Measurements from ENCODE around the gene CCNJL.
"Not testable (repeated sequence)": the region's sequence is repeated elsewhere in the genome, so short reads cannot be mapped to it uniquely, and the experiment has no call there.

Gene CCNJL

DNA sequence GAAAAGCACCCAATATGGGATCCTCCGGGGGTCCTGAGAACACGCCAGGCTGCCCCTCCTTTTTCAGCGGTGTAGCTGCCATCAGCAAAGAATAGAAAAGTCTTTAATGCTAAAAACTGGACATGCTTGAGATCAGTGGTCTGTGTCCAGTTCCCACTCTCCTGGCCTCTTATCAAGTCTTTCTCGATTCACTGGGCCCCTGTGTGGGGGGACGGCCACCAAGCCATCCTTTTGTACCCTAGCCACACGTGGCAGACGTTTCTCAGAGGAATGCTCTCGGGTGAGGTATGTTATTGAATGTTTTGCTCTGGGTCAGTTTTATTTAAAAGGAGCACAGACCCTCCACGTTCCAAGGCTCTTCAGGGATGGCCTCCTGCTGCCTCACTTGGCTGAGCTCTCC lies 59.4 kb downstream of the CCNJL start:
- DNase-seq (ENCODE audit: extremely low read depth, low read depth), result no peak
- TF ChIP-seq, protein P1, sequence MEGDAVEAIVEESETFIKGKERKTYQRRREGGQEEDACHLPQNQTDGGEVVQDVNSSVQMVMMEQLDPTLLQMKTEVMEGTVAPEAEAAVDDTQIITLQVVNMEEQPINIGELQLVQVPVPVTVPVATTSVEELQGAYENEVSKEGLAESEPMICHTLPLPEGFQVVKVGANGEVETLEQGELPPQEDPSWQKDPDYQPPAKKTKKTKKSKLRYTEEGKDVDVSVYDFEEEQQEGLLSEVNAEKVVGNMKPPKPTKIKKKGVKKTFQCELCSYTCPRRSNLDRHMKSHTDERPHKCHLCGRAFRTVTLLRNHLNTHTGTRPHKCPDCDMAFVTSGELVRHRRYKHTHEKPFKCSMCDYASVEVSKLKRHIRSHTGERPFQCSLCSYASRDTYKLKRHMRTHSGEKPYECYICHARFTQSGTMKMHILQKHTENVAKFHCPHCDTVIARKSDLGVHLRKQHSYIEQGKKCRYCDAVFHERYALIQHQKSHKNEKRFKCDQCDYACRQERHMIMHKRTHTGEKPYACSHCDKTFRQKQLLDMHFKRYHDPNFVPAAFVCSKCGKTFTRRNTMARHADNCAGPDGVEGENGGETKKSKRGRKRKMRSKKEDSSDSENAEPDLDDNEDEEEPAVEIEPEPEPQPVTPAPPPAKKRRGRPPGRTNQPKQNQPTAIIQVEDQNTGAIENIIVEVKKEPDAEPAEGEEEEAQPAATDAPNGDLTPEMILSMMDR (IDR thresholded peaks at IDR 0.05; ENCODE audit: low read depth, low read length), result no peak

DNA sequence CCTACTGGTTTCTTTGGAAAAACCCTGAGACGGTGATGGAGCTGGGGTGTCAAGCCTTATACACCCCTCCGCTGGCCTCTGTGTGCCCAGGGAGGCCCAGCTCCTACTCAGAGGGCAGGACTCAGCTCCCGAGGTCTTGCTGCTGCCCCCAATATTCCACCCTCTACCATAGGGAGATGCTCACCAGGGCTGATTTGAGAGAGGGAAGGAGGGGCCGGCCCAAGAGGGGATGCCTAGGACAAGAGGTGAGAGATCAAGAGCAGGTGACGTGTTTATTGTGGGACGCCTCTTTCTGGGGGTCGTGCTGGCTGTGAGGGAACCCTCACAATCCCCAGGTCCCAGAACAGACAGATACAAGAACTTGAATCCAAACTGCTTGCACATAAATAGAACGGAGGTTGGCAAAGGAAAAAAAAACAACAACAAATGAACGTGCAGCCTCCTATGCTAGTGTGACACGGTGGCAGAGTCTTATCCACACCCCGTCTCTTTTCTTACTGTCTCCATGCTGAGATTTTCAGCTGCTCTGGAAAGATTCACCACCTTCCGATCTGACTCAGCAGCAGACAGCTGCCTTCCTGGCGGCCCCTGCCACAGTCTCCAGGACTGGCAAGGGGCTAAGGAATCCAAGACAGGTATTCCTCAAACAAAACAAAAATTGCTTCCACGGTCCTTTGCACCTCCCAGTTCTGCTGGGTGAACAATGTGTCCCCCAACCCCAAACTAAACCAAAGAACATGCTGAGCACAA lies 60.8 kb downstream of the CCNJL start:
- no peak for DNase-seq (ENCODE audit: extremely low read depth, low read depth)
- TF ChIP-seq, protein P1 (IDR thresholded peaks at IDR 0.05; ENCODE audit: low read depth, low read length), result no peak

DNA sequence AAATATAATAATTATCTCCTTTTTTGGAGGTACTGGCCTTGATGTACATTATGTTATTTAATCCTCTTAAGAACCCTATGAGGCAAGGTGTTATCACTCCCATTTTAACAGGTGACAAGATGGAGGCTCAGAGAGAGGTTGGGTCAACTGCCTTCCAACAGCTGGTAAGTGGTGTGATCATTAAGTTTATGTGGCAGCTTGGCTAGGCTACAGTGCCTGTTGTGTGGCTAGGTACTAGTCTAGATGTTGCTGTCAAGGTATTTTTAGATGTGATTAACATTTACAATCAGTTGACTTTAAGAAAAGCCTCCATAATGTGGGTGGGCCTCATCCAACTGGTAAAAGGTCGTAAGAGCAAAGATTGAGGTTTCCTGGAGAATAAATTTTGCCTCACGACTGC lies 61.5 kb downstream of the CCNJL start:
- TF ChIP-seq, protein P1 (IDR thresholded peaks at IDR 0.05; ENCODE audit: low read depth, low read length), result no peak
- no peak for DNase-seq (ENCODE audit: extremely low read depth, low read depth)

GRCh38 chr5:160250226-160250625 lies 62.1 kb downstream of the CCNJL start:
- DNase-seq (ENCODE audit: extremely low read depth, low read depth), result no peak
- TF ChIP-seq, protein P1 (IDR thresholded peaks at IDR 0.05; ENCODE audit: low read depth, low read length), result no peak

DNA sequence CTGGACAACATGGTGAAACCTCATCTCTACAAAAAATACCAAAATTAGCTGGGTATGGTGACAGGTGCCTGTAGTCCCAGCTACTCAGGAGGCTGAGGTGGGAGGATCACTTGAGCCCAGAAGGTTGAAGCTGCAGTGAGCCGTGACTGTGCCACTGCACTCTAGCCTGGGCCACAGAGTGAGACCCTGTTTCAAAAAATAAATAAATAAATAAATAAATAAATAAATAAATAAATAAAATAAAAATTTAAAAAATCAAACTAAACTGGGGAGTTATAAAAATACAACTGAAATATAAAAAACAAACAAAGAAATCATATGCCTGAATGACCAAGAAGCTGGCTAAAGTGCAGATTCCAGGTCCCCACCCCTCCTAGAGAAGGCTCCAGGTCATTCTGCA lies 62.8 kb downstream of the CCNJL start:
- DNase-seq (ENCODE audit: extremely low read depth, low read depth), result not testable (repeated sequence)

- TF ChIP-seq, protein P1 (IDR thresholded peaks at IDR 0.05; ENCODE audit: low read depth, low read length), result no peak
- no peak for DNase-seq (ENCODE audit: extremely low read depth, low read depth)
Measured at GRCh38 chr5:160245506-160246086, 66.8 kb downstream of the CCNJL start.

DNA sequence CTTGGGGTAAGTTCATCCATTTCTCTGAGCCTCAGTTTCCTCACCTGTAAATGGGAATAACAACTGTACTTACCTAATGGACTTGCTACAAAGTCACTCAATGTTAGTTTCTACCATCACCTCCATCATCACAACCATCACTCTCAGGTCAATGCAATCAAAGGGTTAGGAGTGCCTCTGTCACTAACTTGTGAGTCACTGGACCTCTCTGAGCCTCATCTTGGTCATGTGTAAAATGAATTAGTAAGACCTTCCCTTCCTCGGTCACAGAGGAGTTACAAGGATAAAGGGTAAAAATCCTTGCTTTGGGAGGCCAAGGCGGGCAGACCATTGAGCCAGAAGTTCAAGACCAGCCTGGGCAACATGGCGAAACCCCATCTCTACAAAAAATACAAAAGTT lies 70.2 kb downstream of the CCNJL start:
- DNase-seq (ENCODE audit: extremely low read depth, low read depth), result no peak

More for the DNA sequence above, 70.2 kb downstream of the CCNJL start:
- TF ChIP-seq, protein P1 (IDR thresholded peaks at IDR 0.05; ENCODE audit: low read depth, low read length), result no peak
